HepG2 (cell line): ENCODE results near the gene CDK6. TPM values are rescaled to one million over a fixed set of nuclear protein-coding genes. Genes with fewer than 3 reads are reported as not detected.

Experiments used
- ATAC-seq: fragments of 200-7000 bp; cut with Tn5 transposase; 3 replicates; pipeline ENCODE4 v1.9.1; 2020; ENCODE audit warnings: mild to moderate bottlenecking, moderate library complexity
- BruUV-seq: library from RNA; stranded (reverse); fragments of 400-500 nt; replicated peaks from 2 replicates; lab custom pipeline; 2021; lab: Mats Ljungman, UMichigan
- CTCF ChIA-PET: fragments of 300-600 bp; formaldehyde crosslinking; extraction: SDS; loops from one replicate; lab custom pipeline; 2021; ENCODE audit warnings: low total read pairs, inconsistent platforms, low intra/inter-chr PET ratio; lab: Yijun Ruan, JAX
- POLR2A ChIA-PET: fragments of 350-600 bp; sonication (Branson Sonifier 250); formaldehyde crosslinking; loops from one replicate; lab custom pipeline; 2020; ENCODE audit warnings: antibody characterized with exemption, inconsistent platforms; lab: Yijun Ruan, JAX
- DNase-seq: peaks from one replicate; pipeline ENCODE4 v3.0.0-alpha.2; 2015; ENCODE audit warnings: low spot score
- FAIRE-seq: peaks from 3 replicates; lab custom pipeline; 2011; peaks lifted over from hg19 to GRCh38; lab: Jason Lieb, UNC
- H2AFZ ChIP-seq: one replicate; pipeline ENCODE4 v1.6.1; 2011; ENCODE audit warnings: low read length, inconsistent platforms
- H3K27ac ChIP-seq: fragments of 300-600 bp; 3 replicates; pipeline ENCODE4 v1.8.0; 2011; ENCODE audit warnings: mixed run types, mild to moderate bottlenecking, mixed read lengths, low read length, inconsistent platforms; ENCODE audit not compliant: insufficient read depth; ENCODE audit errors: extremely low read length
- H3K27me3 ChIP-seq, 2 experiments: fragments of 200-600 bp in 1 of 2; 2 replicates in 1 of 2; 3 replicates in 1 of 2; pipeline versions ENCODE4 v1.6.0 to v1.8.0; 2011; ENCODE audit warnings: low read length in 2 of 2, mild to moderate bottlenecking in 2 of 2, moderate library complexity in 2 of 2, inconsistent platforms in 1 of 2; ENCODE audit not compliant: insufficient read depth in 2 of 2, control insufficient read depth in 1 of 2
- H3K36me3 ChIP-seq, 2 experiments: fragments of 200-600 bp in 1 of 2; replicated peaks in 1 of 2; 2 replicates in 1 of 2; 3 replicates in 1 of 2; pipeline versions ENCODE4 v1.5.1 to v1.8.0; 2011; ENCODE audit warnings: low read length in 2 of 2, inconsistent platforms in 1 of 2; ENCODE audit not compliant: insufficient read depth in 2 of 2, control insufficient read depth in 1 of 2
- H3K4me1 ChIP-seq: 2 replicates; pipeline ENCODE4 v1.5.1; 2012; ENCODE audit warnings: low read length, inconsistent platforms; ENCODE audit not compliant: insufficient read depth
- H3K4me2 ChIP-seq: 2 replicates; pipeline ENCODE4 v1.6.0; 2011; ENCODE audit warnings: low read depth, low read length, inconsistent platforms
- H3K4me3 ChIP-seq, 3 experiments: fragments of 200-600 bp in 1 of 3; sonication (generic), shearing (Covaris generic) in 1 of 3; replicated peaks in 1 of 3; 2 replicates each; pipeline ENCODE4 v1.5.1; 2011 to 2016; ENCODE audit warnings: low read length in 3 of 3, inconsistent platforms in 2 of 3, low read depth in 2 of 3, mild to moderate bottlenecking in 2 of 3, control low read depth in 1 of 3, mixed read lengths in 1 of 3; ENCODE audit not compliant: insufficient read depth in 1 of 3
- H3K79me2 ChIP-seq: one replicate; pipeline ENCODE4 v1.6.1; 2011; ENCODE audit warnings: low read length, inconsistent platforms; ENCODE audit not compliant: insufficient read depth
- H3K9ac ChIP-seq: 2 replicates; pipeline ENCODE4 v1.6.0; 2011; ENCODE audit warnings: mild to moderate bottlenecking, low read depth, low read length, inconsistent platforms; ENCODE audit not compliant: insufficient read depth
- H3K9me3 ChIP-seq: 2 replicates; pipeline ENCODE4 v1.5.1; 2012; ENCODE audit warnings: mild to moderate bottlenecking, low read length
- H4K20me1 ChIP-seq: 2 replicates; pipeline ENCODE4 v1.6.0; 2011; ENCODE audit warnings: inconsistent platforms, mild to moderate bottlenecking, low read length, moderate library complexity; ENCODE audit not compliant: insufficient read depth
- NFKBIZ ChIP-seq: IDR thresholded peaks from 2 replicates; pipeline ENCODE4 v1.6.1; 2018; ENCODE audit warnings: missing genetic modification reagents, missing compliant biosample characterization
- PHF21A ChIP-seq: sonication (generic); formaldehyde crosslinking; IDR thresholded peaks from 2 replicates; pipeline ENCODE4 v1.5.0; 2020; ENCODE audit warnings: mild to moderate bottlenecking, missing genetic modification reagents
- SIX1 ChIP-seq: sonication (generic); formaldehyde crosslinking; IDR thresholded peaks from 2 replicates; pipeline ENCODE4 v1.4.0; 2020; ENCODE audit warnings: missing genetic modification reagents, borderline replicate concordance
- TEAD2 ChIP-seq: sonication (generic); formaldehyde crosslinking; IDR thresholded peaks from 2 replicates; pipeline ENCODE4 v1.9.0; 2021; ENCODE audit warnings: missing genetic modification reagents
- ZNF101 ChIP-seq: sonication (generic); formaldehyde crosslinking; IDR thresholded peaks from 2 replicates; pipeline ENCODE4 v1.4.0; 2020; ENCODE audit warnings: mild to moderate bottlenecking, low read depth, missing genetic modification reagents, borderline replicate concordance
- WGBS: methylation state at CpG from one replicate; pipeline ENCODE4 v1.1.6; 2017; ENCODE audit warnings: low lambda C conversion rate; 5-methylcytosine and 5-hydroxymethylcytosine counted together
- in situ Hi-C: cut with HindIII; loops from 2 replicates; pipeline ENCODE4 v1.10.0; 2017; ENCODE audit warnings: low pct_unique_long_range_greater_than_20kb; ENCODE audit not compliant: extremely low pct_ligation_motif_present
- intact Hi-C: fragments of 100-400 bp; cut with micrococcal nuclease; formaldehyde crosslinking; loops from one replicate; pipeline ENCODE4 v1.10.0; 2022; ENCODE audit not compliant: unreplicated experiment
- polyA plus RNA-seq, 8 experiments: library from polyadenylated mRNA; depleted of rRNA in 3 of 8; stranded (reverse) in 7 of 8; unstranded in 1 of 8; fragments of >200 nt; fragmentation: Illumina TruSeq in 4 of 8; extraction: Trizol in 4 of 8; gene quantifications; 2 replicates each; pipeline versions ENCODE4 v1.2.1 to v1.2.3, GENCODE V29; 2011 to 2016; ENCODE audit warnings: low read depth in 4 of 8, missing spikeins in 1 of 8, mixed read lengths in 1 of 8; ENCODE audit not compliant: insufficient read depth in 1 of 8
- total RNA-seq, 5 experiments: library from RNA; depleted of rRNA; stranded (reverse); fragments of >200 nt; fragmentation: Illumina TruSeq; extraction: Trizol; gene quantifications; 2 replicates each; pipeline ENCODE4 v1.2.3, GENCODE V29; 2016; ENCODE audit warnings: low read depth in 1 of 5
- TF ChIP-seq, protein P1 (sequence below): sonication (generic); formaldehyde crosslinking; IDR thresholded peaks from 2 replicates; pipeline ENCODE4 v1.4.0; 2020; ENCODE audit warnings: missing genetic modification reagents
- TF ChIP-seq, protein P2 (sequence below): sonication (generic); formaldehyde crosslinking; conservative IDR thresholded peaks from 2 replicates; pipeline ENCODE4 v1.5.0; 2020; ENCODE audit warnings: missing genetic modification reagents
- TF ChIP-seq, protein P3 (sequence below): sonication (generic); formaldehyde crosslinking; IDR thresholded peaks from 2 replicates; pipeline ENCODE4 v1.8.0; 2022; ENCODE audit warnings: missing genetic modification reagents, mild to moderate bottlenecking, inconsistent platforms, borderline replicate concordance
- TF ChIP-seq, protein P4 (sequence below): sonication (generic); formaldehyde crosslinking; IDR thresholded peaks from 2 replicates; pipeline ENCODE4 v1.5.0; 2020; ENCODE audit warnings: missing genetic modification reagents, mild to moderate bottlenecking, borderline replicate concordance
- TF ChIP-seq, protein P5 (sequence below): sonication (generic); formaldehyde crosslinking; IDR thresholded peaks from 2 replicates; pipeline ENCODE4 v1.4.0; 2020; ENCODE audit warnings: missing genetic modification reagents, borderline replicate concordance

Gene CDK6
- total and polyA plus RNA-seq, 2 of the 13 experiments (the other 11 are each of a cell fraction or from before 2014, with no cell fraction given), result 34.6 to 90.8 TPM

DNA sequence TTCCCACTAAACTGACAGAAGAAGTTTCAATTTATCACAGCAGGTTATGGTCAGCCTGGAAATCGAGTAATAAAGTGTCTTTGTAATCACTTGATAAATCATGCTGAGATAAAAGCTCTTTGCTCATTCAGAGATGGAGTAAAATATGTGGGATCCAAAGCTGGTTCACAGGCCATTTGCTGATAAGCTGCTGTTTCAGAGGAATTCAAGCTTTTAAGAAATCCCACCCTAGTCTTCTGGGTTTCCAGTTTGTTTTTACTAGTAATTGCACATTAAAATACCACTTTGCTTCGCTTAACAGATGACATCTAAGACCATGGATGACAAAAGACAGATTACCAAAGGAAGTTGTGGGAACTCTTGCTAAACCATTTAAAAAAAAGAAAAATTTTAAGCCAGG lies 37.4 kb upstream of the CDK6 start:
- H3K9me3 ChIP-seq, result peaks cover 2% of the 10 kb centered on the region; the same call in 1 of the 2 replicates
- in situ Hi-C loops, result no loop called here
- H3K27ac ChIP-seq, result no peak overlapping the region
- FAIRE-seq (no peak), ATAC-seq (no peak), DNase-seq (no peak)
- no peak overlapping the region for H3K4me2 ChIP-seq
- no peak overlapping the region for H3K4me3 ChIP-seq
- H2AFZ ChIP-seq, result no peak overlapping the region
- intact Hi-C loops, result no loop called here
- no peaks in the 10 kb centered on the region for H4K20me1 ChIP-seq
- 53% methylated on average over 2 of the region's 2 CpGs for WGBS
- no TSS peak for BruUV-seq
- ChIA-PET POLR2A (no interaction called here), CTCF (no interaction called here)
- H3K27me3 ChIP-seq, result no peaks in the 10 kb centered on the region
- TF ChIP-seq TEAD2 (no peak), PHF21A (CRISPR knock-in tag) (no peak)
- TF ChIP-seq, protein P1, sequence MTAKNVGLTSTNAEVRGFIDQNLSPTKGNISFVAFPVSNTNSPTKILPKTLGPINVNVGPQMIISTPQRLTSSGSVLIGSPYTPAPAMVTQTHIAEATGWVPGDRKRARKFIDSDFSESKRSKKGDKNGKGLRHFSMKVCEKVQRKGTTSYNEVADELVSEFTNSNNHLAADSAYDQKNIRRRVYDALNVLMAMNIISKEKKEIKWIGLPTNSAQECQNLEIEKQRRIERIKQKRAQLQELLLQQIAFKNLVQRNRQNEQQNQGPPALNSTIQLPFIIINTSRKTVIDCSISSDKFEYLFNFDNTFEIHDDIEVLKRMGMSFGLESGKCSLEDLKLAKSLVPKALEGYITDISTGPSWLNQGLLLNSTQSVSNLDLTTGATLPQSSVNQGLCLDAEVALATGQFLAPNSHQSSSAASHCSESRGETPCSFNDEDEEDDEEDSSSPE (CRISPR knock-in tag), result no peak
- TF ChIP-seq, protein P2, sequence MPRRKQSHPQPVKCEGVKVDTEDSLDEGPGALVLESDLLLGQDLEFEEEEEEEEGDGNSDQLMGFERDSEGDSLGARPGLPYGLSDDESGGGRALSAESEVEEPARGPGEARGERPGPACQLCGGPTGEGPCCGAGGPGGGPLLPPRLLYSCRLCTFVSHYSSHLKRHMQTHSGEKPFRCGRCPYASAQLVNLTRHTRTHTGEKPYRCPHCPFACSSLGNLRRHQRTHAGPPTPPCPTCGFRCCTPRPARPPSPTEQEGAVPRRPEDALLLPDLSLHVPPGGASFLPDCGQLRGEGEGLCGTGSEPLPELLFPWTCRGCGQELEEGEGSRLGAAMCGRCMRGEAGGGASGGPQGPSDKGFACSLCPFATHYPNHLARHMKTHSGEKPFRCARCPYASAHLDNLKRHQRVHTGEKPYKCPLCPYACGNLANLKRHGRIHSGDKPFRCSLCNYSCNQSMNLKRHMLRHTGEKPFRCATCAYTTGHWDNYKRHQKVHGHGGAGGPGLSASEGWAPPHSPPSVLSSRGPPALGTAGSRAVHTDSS (CRISPR knock-in tag), result no peak
- H3K9ac ChIP-seq, result no peak overlapping the region
- no peaks in the 10 kb centered on the region for H3K4me1 ChIP-seq
- no peaks in the 10 kb centered on the region for H3K36me3 ChIP-seq
- no peaks in the 10 kb centered on the region for H3K79me2 ChIP-seq

DNA sequence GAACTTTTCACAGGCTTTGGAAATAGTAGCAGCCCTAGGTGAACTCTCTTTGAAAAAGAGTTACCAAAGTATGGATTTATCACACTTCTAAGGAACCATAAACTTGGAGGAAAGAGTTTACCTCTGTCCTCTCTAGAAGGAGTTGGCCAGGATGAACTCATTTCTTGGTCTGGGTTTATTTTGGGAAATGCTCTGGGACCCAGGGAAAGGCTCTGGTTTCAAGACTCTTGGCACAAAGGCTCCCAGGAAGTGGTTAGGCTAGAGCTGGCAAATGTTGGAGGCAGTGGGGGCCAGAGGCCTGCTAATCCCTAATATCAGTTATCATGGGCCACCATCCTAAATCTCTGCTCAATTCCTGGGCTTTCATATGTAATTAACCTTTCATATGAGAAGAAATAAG lies 36.3 kb upstream of the CDK6 start:
- BruUV-seq, result no TSS peak
- in situ Hi-C loops (no loop called here), intact Hi-C loops (no loop called here)
- no peak for FAIRE-seq
- Histone ChIP-seq H3K9ac (no peak overlapping the region), H3K79me2 (no peaks in the 10 kb centered on the region), H3K9me3 (peaks cover 9% of the 10 kb centered on the region; the same call in 1 of the 2 replicates), H3K4me3 (no peak overlapping the region), H3K27me3 (no peaks in the 10 kb centered on the region), H4K20me1 (no peaks in the 10 kb centered on the region), H3K36me3 (no peaks in the 10 kb centered on the region), H3K4me1 (no peaks in the 10 kb centered on the region), H3K4me2 (no peak overlapping the region), H2AFZ (no peak overlapping the region), H3K27ac (no peak overlapping the region)
- POLR2A ChIA-PET, result no interaction called here
- no peak for DNase-seq
- no peak for ATAC-seq
- CTCF ChIA-PET, result no interaction called here
- TF ChIP-seq NFKBIZ (CRISPR knock-in tag), result no peak
- TF ChIP-seq, protein P3, sequence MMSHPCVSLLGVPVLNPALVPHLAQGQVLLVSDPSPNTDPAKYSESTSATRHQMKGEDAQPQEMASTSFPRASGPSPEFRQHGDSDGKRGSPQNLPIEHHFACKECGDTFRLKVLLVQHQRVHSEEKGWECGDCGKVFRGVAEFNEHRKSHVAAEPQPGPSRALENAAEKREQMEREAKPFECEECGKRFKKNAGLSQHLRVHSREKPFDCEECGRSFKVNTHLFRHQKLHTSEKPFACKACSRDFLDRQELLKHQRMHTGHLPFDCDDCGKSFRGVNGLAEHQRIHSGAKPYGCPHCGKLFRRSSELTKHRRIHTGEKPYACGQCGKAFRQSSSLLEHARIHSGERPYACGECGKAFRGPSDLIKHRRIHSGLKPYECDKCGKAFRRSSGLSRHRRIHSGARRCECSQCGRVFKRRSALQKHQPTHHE, result no peak
- no peak for TF ChIP-seq ZNF101 (CRISPR knock-in tag)
- TF ChIP-seq, protein P4, sequence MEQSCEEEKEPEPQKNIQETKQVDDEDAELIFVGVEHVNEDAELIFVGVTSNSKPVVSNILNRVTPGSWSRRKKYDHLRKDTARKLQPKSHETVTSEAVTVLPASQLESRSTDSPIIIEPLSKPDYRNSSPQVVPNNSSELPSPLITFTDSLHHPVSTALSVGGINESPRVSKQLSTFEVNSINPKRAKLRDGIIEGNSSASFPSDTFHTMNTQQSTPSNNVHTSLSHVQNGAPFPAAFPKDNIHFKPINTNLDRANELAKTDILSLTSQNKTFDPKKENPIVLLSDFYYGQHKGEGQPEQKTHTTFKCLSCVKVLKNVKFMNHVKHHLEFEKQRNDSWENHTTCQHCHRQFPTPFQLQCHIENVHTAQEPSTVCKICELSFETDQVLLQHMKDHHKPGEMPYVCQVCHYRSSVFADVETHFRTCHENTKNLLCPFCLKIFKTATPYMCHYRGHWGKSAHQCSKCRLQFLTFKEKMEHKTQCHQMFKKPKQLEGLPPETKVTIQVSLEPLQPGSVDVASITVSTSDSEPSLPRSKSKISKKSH (CRISPR knock-in tag), result no peak
- TF ChIP-seq SIX1 (CRISPR knock-in tag), result no peak
- TF ChIP-seq, protein P5, sequence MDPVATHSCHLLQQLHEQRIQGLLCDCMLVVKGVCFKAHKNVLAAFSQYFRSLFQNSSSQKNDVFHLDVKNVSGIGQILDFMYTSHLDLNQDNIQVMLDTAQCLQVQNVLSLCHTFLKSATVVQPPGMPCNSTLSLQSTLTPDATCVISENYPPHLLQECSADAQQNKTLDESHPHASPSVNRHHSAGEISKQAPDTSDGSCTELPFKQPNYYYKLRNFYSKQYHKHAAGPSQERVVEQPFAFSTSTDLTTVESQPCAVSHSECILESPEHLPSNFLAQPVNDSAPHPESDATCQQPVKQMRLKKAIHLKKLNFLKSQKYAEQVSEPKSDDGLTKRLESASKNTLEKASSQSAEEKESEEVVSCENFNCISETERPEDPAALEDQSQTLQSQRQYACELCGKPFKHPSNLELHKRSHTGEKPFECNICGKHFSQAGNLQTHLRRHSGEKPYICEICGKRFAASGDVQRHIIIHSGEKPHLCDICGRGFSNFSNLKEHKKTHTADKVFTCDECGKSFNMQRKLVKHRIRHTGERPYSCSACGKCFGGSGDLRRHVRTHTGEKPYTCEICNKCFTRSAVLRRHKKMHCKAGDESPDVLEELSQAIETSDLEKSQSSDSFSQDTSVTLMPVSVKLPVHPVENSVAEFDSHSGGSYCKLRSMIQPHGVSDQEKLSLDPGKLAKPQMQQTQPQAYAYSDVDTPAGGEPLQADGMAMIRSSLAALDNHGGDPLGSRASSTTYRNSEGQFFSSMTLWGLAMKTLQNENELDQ, result no peak
